Stimulated activated CD4-positive, alpha-beta T cell treated with anti-CD3 and anti-CD28 coated beads, Interleukin-2, amount 100 ng/mL, for 24 hours (primary cell): ENCODE results near the gene PNKD.
A peak's percentile ranks its signal among the peaks of the same experiment; 100 is the strongest.

Source experiments
- DNase-seq, 2 donors: peaks; one replicate each; pipeline ENCODE4 v3.0.0-alpha.2; 2020

Gene PNKD

DNA sequence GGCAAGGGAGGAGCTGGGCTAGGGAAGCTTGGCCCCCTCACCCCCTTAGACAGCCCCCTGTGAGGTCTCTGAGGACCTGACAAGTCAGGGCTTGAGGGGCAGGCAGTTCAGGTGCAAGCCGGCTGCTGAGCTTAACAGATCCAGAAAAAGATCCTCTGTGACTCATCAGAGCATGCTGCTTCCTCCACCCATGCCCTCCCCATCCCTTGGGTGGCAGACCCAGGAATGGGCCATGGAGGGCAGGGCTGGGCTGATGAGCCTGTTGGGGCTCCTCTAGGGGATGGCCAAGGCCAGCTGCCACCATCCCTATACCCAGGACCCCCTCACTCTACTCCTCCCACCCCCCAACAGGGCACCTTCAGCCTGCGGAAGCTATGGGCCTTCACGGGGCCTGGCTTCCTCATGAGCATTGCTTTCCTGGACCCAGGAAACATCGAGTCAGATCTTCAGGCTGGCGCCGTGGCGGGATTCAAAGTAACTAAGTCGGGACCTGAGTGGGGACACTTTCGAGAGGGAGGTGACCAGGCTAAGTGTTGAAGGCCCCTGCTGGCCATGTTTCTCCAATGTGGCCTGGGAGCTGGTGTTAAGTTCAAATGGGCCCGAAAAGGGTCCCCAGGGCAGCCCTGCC, 113.7 kb downstream of the PNKD start:
- DNase-seq: no peak

- DNase-seq: no peak
These were observed 114.7 kb downstream of the PNKD start for GRCh38 chr2:218384975-218385374.

DNA sequence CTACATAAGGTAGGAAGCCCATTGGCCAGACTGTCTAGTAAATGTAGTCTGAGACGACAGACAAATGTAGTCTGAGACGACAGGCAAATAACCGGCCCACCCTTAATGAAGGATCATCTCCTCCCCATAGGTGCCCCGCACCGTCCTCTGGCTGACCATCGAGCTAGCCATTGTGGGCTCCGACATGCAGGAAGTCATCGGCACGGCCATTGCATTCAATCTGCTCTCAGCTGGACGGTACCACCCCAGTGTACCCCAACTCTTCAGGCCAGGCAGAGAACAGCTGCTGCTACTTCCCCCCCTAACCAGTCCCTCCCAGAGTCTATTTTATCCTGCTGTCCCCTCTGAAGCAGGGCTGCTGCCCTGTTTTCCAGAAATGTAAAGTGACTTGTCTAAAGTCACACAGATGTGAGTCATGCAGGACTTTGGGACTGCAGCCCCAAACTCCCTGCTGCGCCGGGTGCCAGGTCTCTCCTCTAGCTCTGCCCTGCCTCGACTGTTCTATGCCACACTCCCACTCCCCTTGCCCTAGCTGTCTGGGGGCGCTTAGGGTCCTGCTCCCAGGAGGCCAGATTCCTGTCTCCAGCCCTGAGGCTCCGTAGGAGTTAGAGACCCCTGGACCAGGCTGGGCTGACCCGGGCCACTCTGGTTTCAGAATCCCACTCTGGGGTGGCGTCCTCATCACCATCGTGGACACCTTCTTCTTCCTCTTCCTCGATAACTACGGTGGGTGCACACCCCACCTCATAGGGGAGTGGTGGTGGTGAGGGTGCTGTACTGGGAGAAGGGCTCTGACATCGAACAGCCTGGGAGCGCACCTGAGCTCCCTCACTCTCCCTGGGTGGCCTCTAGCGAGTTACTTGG, 116.4 kb downstream of the PNKD start:
- DNase-seq: no peak

DNA sequence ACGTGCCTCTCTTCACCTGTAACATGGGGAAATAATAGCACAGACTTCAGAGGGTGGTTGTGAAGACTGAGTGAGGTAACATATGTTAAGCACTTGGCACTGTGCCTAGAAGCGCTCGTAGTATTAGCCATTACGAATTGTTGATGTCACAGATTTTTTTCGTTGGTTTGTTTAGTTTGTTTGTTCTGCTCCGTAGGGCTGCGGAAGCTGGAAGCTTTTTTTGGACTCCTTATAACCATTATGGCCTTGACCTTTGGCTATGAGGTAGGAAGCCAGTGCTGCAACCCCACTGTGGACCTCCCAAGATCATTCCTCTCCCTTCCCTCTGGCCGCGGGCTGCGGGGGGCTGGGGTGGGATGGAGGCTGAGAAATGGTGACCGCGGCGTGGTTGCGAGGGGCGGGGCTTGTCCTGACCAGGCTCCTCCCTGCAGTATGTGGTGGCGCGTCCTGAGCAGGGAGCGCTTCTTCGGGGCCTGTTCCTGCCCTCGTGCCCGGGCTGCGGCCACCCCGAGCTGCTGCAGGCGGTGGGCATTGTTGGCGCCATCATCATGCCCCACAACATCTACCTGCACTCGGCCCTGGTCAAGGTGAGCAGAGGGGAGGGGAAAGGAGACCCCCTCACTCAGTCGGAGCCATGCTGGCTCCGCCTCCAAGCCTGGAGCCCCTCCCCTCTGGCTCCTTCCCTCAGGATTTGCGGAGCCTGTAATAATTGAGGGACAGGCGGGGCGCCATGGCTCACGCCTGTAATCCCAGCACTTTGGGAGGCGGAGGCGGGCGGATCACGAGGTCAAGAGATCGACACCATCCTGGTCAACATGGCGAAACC, 117.3 kb downstream of the PNKD start:
- DNase-seq: no peak

DNA sequence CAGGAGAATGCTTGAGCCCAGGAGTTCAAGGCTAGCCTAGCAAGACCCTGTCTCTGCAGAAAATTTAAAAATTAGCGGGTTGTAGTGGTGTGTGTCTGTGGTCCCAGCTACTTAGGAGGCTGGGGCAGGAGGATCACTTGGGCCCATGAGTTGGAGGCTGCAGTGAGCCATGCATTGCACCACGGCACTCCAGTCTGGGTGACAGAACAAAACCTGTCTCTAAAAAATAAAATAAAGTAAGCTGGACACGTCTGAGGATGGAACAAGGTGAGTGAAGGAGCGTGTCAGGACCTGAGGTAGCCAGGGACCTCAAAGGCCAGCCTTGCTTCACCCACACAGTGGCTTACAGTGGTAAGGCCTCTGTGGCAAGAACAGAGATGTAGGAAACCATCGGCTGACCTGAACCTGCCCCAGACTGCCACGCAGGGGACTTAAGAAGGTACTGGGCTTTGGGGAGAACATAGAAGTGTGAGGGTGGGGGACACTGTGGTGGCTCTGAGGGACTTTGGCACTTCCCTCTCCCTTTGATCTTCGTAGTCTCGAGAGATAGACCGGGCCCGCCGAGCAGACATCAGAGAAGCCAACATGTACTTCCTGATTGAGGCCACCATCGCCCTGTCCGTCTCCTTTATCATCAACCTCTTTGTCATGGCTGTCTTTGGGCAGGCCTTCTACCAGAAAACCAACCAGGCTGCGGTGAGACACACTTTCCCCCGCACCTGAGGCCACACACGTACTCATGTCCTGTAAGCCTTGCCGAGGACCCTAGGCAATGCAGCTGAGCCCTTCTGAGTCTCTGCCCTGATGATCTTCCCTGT, 119.2 kb downstream of the PNKD start:
- DNase-seq: no peak

- DNase-seq: no peak
These were observed 120.9 kb downstream of the PNKD start for GRCh38 chr2:218391202-218391601.

- no peak for DNase-seq
These were observed 122.1 kb downstream of the PNKD start for GRCh38 chr2:218392459-218392858.

- no peak for DNase-seq
These were observed 122.7 kb downstream of the PNKD start for GRCh38 chr2:218392891-218393462.

GRCh38 chr2:218393750-218394290, 123.5 kb downstream of the PNKD start:
- no peak for DNase-seq

DNA sequence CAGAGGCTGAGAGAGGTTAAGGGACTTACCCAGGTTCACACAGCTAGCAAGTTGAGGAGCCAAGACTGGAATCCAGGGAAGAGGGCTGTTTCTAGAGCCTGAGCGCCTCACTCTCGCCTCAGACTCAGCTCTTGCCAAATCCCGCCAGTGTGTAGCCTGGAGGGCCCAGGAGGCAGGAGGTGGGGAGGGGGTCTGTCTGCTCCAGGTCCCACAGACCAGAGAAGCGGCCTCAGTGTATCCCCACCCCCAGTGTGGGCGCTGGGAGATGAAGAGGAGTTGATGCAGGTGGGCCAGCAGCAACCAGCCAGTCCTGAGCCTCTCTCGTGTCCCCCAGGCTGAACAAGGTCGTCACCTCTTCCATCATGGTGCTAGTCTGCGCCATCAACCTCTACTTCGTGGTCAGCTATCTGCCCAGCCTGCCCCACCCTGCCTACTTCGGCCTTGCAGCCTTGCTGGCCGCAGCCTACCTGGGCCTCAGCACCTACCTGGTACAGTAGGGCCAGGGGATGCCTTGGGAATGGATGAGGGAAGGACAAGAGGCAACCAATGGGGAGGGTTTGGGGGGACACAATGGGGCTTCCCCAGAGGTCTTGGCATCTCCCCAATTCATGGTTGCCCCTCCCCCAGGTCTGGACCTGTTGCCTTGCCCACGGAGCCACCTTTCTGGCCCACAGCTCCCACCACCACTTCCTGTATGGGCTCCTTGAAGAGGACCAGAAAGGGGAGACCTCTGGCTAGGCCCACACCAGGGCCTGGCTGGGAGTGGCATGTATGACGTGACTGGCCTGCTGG, 124.2 kb downstream of the PNKD start:
- no peak for DNase-seq

GRCh38 chr2:218395090-218395444, 124.7 kb downstream of the PNKD start:
- no peak for DNase-seq

DNA sequence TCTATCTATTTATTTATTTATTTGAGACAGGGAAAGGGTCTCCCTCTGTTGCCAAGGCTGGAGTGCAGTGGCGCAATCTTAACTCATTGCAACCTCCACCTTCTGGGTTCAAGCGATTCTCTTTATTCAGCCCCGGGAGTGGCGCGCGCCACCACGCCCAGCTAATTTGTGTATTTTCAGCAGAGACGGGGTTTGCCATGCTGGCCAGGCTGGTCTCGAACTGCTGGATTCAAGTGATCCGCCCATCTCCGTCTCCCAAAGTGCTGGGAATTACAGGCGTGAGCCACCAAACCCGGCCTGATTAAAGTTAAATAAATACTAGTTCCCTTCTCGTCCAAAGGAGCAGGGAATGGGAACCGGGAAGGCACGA, 125.1 kb downstream of the PNKD start:
- DNase-seq: no peak

GRCh38 chr2:218395826-218396687, 125.7 kb downstream of the PNKD start:
- DNase-seq: peak; percentile 91 to 93
